ENCODE results near the gene TIMM23B.
"Not testable (repeated sequence)": the region's sequence is repeated elsewhere in the genome, so short reads cannot be mapped to it uniquely, and the experiment has no call there.

- not testable (repeated sequence) for TF ChIP-seq CTCF (conservative IDR thresholded peaks at IDR 0.05; ENCODE audit: low read depth, low read length); EZH2 (IDR thresholded peaks at IDR 0.05; ENCODE audit: low read length, unreplicated experiment); EZH2phosphoT487 (IDR thresholded peaks at IDR 0.05; ENCODE audit: borderline replicate concordance, low read length)
These were observed 41.9 kb upstream of the TIMM23B start for GRCh38 chr10:49899999-49900398.

All from PC-3 (cell line).